Astrocyte (in vitro differentiated cells and primary cell): ENCODE data around the gene PTPRO. TPM values are rescaled to one million over a fixed set of nuclear protein-coding genes. Genes with fewer than 3 reads are reported as not detected.

Experiments used
- DNase-seq: peaks from one replicate; pipeline ENCODE4 v3.0.0-alpha.2; 2010; ENCODE audit warnings: low read depth
- FAIRE-seq: peaks from 2 replicates; lab custom pipeline; 2011; peaks lifted over from hg19 to GRCh38; lab: Jason Lieb, UNC
- H2AFZ ChIP-seq: 2 replicates; pipeline ENCODE4 v1.6.0; 2012; ENCODE audit warnings: low read depth, low read length, inconsistent platforms
- H3K27ac ChIP-seq: 2 replicates; pipeline ENCODE4 v1.5.1; 2011; ENCODE audit warnings: low read depth, low read length, inconsistent platforms
- H3K27me3 ChIP-seq: 2 replicates; pipeline ENCODE4 v1.6.0; 2011; ENCODE audit warnings: low read length, inconsistent platforms; ENCODE audit not compliant: insufficient read depth
- H3K36me3 ChIP-seq: 2 replicates; pipeline ENCODE4 v1.5.1; 2011; ENCODE audit warnings: low read length, inconsistent platforms; ENCODE audit not compliant: insufficient read depth
- H3K4me1 ChIP-seq: 2 replicates; pipeline ENCODE4 v1.5.1; 2011; ENCODE audit warnings: low read length, inconsistent platforms; ENCODE audit not compliant: insufficient read depth
- H3K4me2 ChIP-seq: 2 replicates; pipeline ENCODE4 v1.6.0; 2012; ENCODE audit warnings: low read length, inconsistent platforms
- H3K4me3 ChIP-seq: 2 replicates; pipeline ENCODE4 v1.5.1; 2011; ENCODE audit warnings: low read depth, mild to moderate bottlenecking, low read length, inconsistent platforms; ENCODE audit not compliant: insufficient read depth
- H3K79me2 ChIP-seq: 2 replicates; pipeline ENCODE4 v1.6.0; 2012; ENCODE audit warnings: mild to moderate bottlenecking, low read length, inconsistent platforms; ENCODE audit not compliant: insufficient read depth
- H3K9ac ChIP-seq: 2 replicates; pipeline ENCODE4 v1.6.0; 2012; ENCODE audit warnings: mild to moderate bottlenecking, low read length, inconsistent platforms
- H3K9me3 ChIP-seq: 2 replicates; pipeline ENCODE4 v1.5.1; 2012; ENCODE audit warnings: low read depth, mild to moderate bottlenecking, low read length, inconsistent platforms; ENCODE audit not compliant: insufficient read depth
- H4K20me1 ChIP-seq: 2 replicates; pipeline ENCODE4 v1.6.0; 2012; ENCODE audit warnings: low read length, inconsistent platforms; ENCODE audit not compliant: insufficient read depth
- H3K27ac Mint-ChIP-seq: one replicate; pipeline ENCODE4 v1.8.0; 2021; ENCODE audit warnings: mild to moderate bottlenecking, mixed read lengths; ENCODE audit not compliant: unreplicated experiment
- H3K27me3 Mint-ChIP-seq: one replicate; pipeline ENCODE4 v1.8.0; 2021; ENCODE audit warnings: low read depth, mixed read lengths; ENCODE audit not compliant: unreplicated experiment
- H3K36me3 Mint-ChIP-seq: one replicate; pipeline ENCODE4 v1.8.0; 2021; ENCODE audit warnings: low read depth, mixed read lengths; ENCODE audit not compliant: unreplicated experiment
- H3K4me1 Mint-ChIP-seq: one replicate; pipeline ENCODE4 v1.8.0; 2021; ENCODE audit warnings: low read depth, mixed read lengths; ENCODE audit not compliant: unreplicated experiment
- H3K4me3 Mint-ChIP-seq: one replicate; pipeline ENCODE4 v1.8.0; 2021; ENCODE audit warnings: mild to moderate bottlenecking, moderate library complexity, mixed read lengths; ENCODE audit not compliant: unreplicated experiment
- H3K9me3 Mint-ChIP-seq: one replicate; pipeline ENCODE4 v1.8.0; 2021; ENCODE audit warnings: mild to moderate bottlenecking, mixed read lengths; ENCODE audit not compliant: unreplicated experiment
- CTCF ChIP-seq: IDR thresholded peaks from 2 replicates; pipeline ENCODE4 v1.5.1; 2011; ENCODE audit warnings: low read depth, mild to moderate bottlenecking, inconsistent platforms, low read length, moderate library complexity; ENCODE audit not compliant: insufficient read depth
- EZH2 ChIP-seq: IDR thresholded peaks from 2 replicates; pipeline ENCODE4 v1.6.1; 2012; ENCODE audit warnings: mild to moderate bottlenecking, low read length, inconsistent platforms; ENCODE audit not compliant: insufficient read depth
- total RNA-seq: library from RNA; stranded (reverse); gene quantifications from 2 replicates; pipeline ENCODE4 v1.2.1, GENCODE V29; 2021

PTPRO gene
- total RNA-seq, 1 donor from 2014 or later: 0.39 TPM

GRCh38 chr12:15335959-15336358 lies 13.7 kb downstream of the PTPRO start:
- Histone ChIP-seq H3K79me2 (no peaks in the 10 kb centered on the region), H3K27ac (no peak overlapping the region), H3K27me3 (no peaks in the 10 kb centered on the region), H4K20me1 (no peaks in the 10 kb centered on the region), H2AFZ (no peak overlapping the region), H3K9ac (no peak overlapping the region), H3K4me1 (peaks cover 5% of the 10 kb centered on the region), H3K4me3 (no peak overlapping the region), H3K36me3 (no peaks in the 10 kb centered on the region), H3K4me2 (no peak overlapping the region), H3K9me3 (no peaks in the 10 kb centered on the region)
- no peak overlapping the region for H3K4me3 Mint-ChIP-seq
- H3K27ac Mint-ChIP-seq: no peak overlapping the region
- FAIRE-seq: no peak
- no peak for DNase-seq
- H3K27me3 Mint-ChIP-seq: peaks cover 2% of the 10 kb centered on the region
- no peaks in the 10 kb centered on the region for H3K9me3 Mint-ChIP-seq
- H3K4me1 Mint-ChIP-seq: peaks cover 21% of the 10 kb centered on the region
- no peaks in the 10 kb centered on the region for H3K36me3 Mint-ChIP-seq
- TF ChIP-seq EZH2 (no peak), CTCF (no peak)

- Mint-ChIP-seq H3K9me3 (no peaks in the 10 kb centered on the region), H3K4me3 (no peak overlapping the region), H3K27ac (peak overlapping the region; percentile 79), H3K36me3 (no peaks in the 10 kb centered on the region), H3K4me1 (peaks cover 21% of the 10 kb centered on the region), H3K27me3 (peaks cover 2% of the 10 kb centered on the region)
- Histone ChIP-seq H3K4me3 (peak overlapping the region; percentile 45), H3K36me3 (no peaks in the 10 kb centered on the region), H3K79me2 (no peaks in the 10 kb centered on the region), H3K27me3 (no peaks in the 10 kb centered on the region), H3K27ac (peak overlapping the region; percentile 53), H3K9ac (peak overlapping the region; percentile 49), H3K4me1 (peaks cover 5% of the 10 kb centered on the region), H2AFZ (peak overlapping the region; percentile 46), H3K9me3 (no peaks in the 10 kb centered on the region), H4K20me1 (no peaks in the 10 kb centered on the region), H3K4me2 (peak overlapping the region; percentile 81)
- FAIRE-seq (no peak), DNase-seq (peak; percentile 79)
- TF ChIP-seq EZH2: no peak
- no peak for TF ChIP-seq CTCF
Observed at GRCh38 chr12:15336768-15337553, 14.7 kb downstream of the PTPRO start.

- Mint-ChIP-seq H3K27ac (no peak overlapping the region), H3K9me3 (no peaks in the 10 kb centered on the region), H3K27me3 (peaks cover 4% of the 10 kb centered on the region), H3K4me3 (no peak overlapping the region), H3K36me3 (no peaks in the 10 kb centered on the region), H3K4me1 (peaks cover 14% of the 10 kb centered on the region)
- Histone ChIP-seq H3K27ac (no peak overlapping the region), H3K4me3 (no peak overlapping the region), H3K4me2 (no peak overlapping the region), H3K36me3 (no peaks in the 10 kb centered on the region), H3K4me1 (peaks cover 5% of the 10 kb centered on the region), H3K9me3 (no peaks in the 10 kb centered on the region), H3K27me3 (no peaks in the 10 kb centered on the region), H3K9ac (no peak overlapping the region), H2AFZ (no peak overlapping the region), H4K20me1 (no peaks in the 10 kb centered on the region), H3K79me2 (no peaks in the 10 kb centered on the region)
- TF ChIP-seq EZH2: no peak
- no peak for TF ChIP-seq CTCF
- DNase-seq (no peak), FAIRE-seq (no peak)
Observed at GRCh38 chr12:15341371-15341770, 19.1 kb downstream of the PTPRO start.
